HEK293T (cell line): Measurements from ENCODE around the gene MUCL3.

Experiments
- BHLHE40 ChIP-seq: fragments of 450-650 bp; IDR thresholded peaks from 2 replicates; pipeline ENCODE4 v1.6.1; 2016; ENCODE audit warnings: mild to moderate bottlenecking, moderate library complexity, borderline replicate concordance
- L3MBTL2 ChIP-seq: fragments of 450-650 bp; conservative IDR thresholded peaks from 2 replicates; pipeline ENCODE4 v1.6.1; 2016; ENCODE audit warnings: mild to moderate bottlenecking
- LEF1 ChIP-seq: fragments of 450-650 bp; IDR thresholded peaks from 2 replicates; pipeline ENCODE4 v1.6.1; 2017; ENCODE audit warnings: mild to moderate bottlenecking, borderline replicate concordance
- SP1 ChIP-seq: fragments of 450-650 bp; IDR thresholded peaks from 2 replicates; pipeline ENCODE4 v1.6.1; 2017

DNA sequence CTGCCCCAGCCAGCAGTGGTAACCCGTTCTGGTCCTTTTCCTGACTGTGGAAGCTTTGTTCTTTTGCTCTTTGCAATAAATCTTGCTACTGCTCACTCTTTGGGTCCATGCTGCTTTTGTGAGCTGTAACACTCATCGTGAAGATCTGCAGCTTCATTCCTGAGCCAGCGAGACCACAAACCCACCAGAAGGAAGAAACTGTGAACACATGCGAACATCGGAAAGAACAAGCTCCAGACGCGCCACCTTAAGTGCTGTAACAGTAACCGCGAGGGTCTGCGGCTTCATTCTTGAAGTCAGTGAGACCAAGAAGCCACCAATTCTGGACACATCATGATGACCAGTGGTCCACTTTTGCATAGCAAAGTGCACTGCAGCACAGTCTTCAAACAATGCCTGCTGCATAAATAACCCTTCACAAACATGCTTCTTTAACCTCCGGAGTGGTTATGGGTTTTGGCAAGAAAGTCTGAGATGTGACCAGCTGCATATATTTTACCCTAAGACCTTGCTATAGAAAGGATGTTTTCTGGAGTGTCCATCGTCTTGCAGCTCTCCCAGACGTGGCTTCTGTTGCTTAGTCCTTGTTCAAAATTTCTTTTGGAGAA lies 60.6 kb downstream of the MUCL3 start:
- no peak for TF ChIP-seq SP1
- no peak for TF ChIP-seq L3MBTL2
- no peak for TF ChIP-seq BHLHE40
- no peak for TF ChIP-seq LEF1
